Ovary (tissue), 9 donors: ENCODE data around the gene CMIP. TPM values are rescaled to one million over a fixed set of nuclear protein-coding genes. Genes with fewer than 3 reads are reported as not detected.

ENCODE experiments used
- DNase-seq, 5 donors: peaks; one replicate each; pipeline ENCODE4 v3.0.0-alpha.2; 2019 to 2020
- H3K27ac ChIP-seq, 2 donors: fragments of 200-600 bp; one replicate each; pipeline versions ENCODE4 v1.5.1 to v1.8.0; 2019 to 2022
- H3K27me3 ChIP-seq: fragments of 200-600 bp; one replicate; pipeline ENCODE4 v1.8.0; 2022
- H3K36me3 ChIP-seq: fragments of 200-600 bp; sonication (generic); one replicate; pipeline ENCODE4 v1.5.1; 2019
- H3K4me1 ChIP-seq: one replicate; pipeline ENCODE4 v1.8.1; 2013; ENCODE audit warnings: mild to moderate bottlenecking, moderate library complexity; ENCODE audit not compliant: insufficient read depth
- H3K4me3 ChIP-seq: fragments of 200-600 bp; sonication (generic); one replicate; pipeline ENCODE4 v1.5.1; 2017
- H3K9me3 ChIP-seq, 2 donors: fragments of 200-600 bp in 1 of 2; sonication (generic) in 1 of 2; one replicate each; pipeline versions ENCODE4 v1.5.1 to v1.8.1; 2013 to 2019; ENCODE audit warnings: mild to moderate bottlenecking in 1 of 2, moderate library complexity in 1 of 2
- EP300 ChIP-seq: sonication (generic); formaldehyde crosslinking; IDR thresholded peaks from one replicate; pipeline ENCODE4 v1.6.1; 2017; ENCODE audit warnings: antibody characterized with exemption
- POLR2A ChIP-seq: fragments of 450-650 bp; IDR thresholded peaks from one replicate; pipeline ENCODE4 v1.6.1; 2017; ENCODE audit warnings: antibody characterized with exemption, mild to moderate bottlenecking, moderate library complexity
- WGBS, 3 donors: extraction: QIAGEN DNeasy Blood & Tissue Kit in 1 of 3; methylation state at CpG; one replicate each; pipeline versions ENCODE4 v1.1.5 to v1.1.7; 2013 to 2017; 5-methylcytosine and 5-hydroxymethylcytosine counted together
- intact Hi-C, 4 donors: fragments of 100-400 bp; cut with DNase I; formaldehyde crosslinking; loops; one replicate each; pipeline versions ENCODE4 v1.11.0 to v1.15.1; 2022 to 2023
- polyA plus RNA-seq, 2 donors: library from polyadenylated mRNA; stranded (reverse); fragments of 200-250 nt in 1 of 2; fragments of 350-450 nt in 1 of 2; fragmentation: Illumina TruSeq in 1 of 2; extraction: RNeasy Lipid Tissue Mini Kit (QIAGEN cat#74804) in 1 of 2; gene quantifications; one replicate each; pipeline ENCODE4 v1.2.3, GENCODE V29; 2013 to 2014
- total RNA-seq, 7 donors: library from RNA; depleted of rRNA in 2 of 7; stranded (reverse); fragments of >200 nt in 2 of 7; fragmentation: NEBNext Ultra II Directional in 3 of 7; extraction: Animal tissue kit (Norgen Biotek cat#: 25700) in 3 of 7; gene quantifications; one replicate each; pipeline versions ENCODE4 v1.1.0 to v1.2.4, GENCODE V29; 2016 to 2023
- TF ChIP-seq, protein P1 (sequence below), 3 donors: fragments of 450-650 bp in 2 of 3; fragments of 200-600 bp in 1 of 3; IDR thresholded peaks; one replicate each; pipeline versions ENCODE4 v1.5.1 to v1.8.0; 2016 to 2022; ENCODE audit warnings: antibody characterized with exemption in 3 of 3, mild to moderate bottlenecking in 1 of 3
- donor health status: DM: no; HTN: no; CAD: no; lungs with moderate emphysema.
- donor health status: DM: no; HTN: no; CAD: no.
- donor health status: Bipolar disorder and iron deficiency.
- donor health status: DM: yes; HTN: yes; CAD: no.
- donor health status: DM: no; HTN: no; CAD: no.
- donor health status: DM: yes; HTN: yes; CAD: no.

The CMIP gene
- total and polyA plus RNA-seq, 9 donors, result 19.4 to 68.2 (median 38.7) TPM

GRCh38 chr16:81548876-81549546, 104.4 kb downstream of the CMIP start:
- Histone ChIP-seq H3K4me3 (no peak overlapping the region), H3K9me3 (no peaks in the 10 kb centered on the region), H3K4me1 (peaks cover 13% of the 10 kb centered on the region), H3K27ac (no peak overlapping the region), H3K27me3 (no peaks in the 10 kb centered on the region), H3K36me3 (no peaks in the 10 kb centered on the region)
- DNase-seq, result no peak
- 87 to 91% (median 90%) methylated on average over 10 of the region's 10 CpGs for WGBS, 3 donors
- intact Hi-C loops, result loop anchor here in 1 of 4 donors (10.0 kb wide), 1 partner anchor 156 kb away; no protein-coding TSS in a partner anchor
- TF ChIP-seq EP300, result no peak
- TF ChIP-seq, protein P1, sequence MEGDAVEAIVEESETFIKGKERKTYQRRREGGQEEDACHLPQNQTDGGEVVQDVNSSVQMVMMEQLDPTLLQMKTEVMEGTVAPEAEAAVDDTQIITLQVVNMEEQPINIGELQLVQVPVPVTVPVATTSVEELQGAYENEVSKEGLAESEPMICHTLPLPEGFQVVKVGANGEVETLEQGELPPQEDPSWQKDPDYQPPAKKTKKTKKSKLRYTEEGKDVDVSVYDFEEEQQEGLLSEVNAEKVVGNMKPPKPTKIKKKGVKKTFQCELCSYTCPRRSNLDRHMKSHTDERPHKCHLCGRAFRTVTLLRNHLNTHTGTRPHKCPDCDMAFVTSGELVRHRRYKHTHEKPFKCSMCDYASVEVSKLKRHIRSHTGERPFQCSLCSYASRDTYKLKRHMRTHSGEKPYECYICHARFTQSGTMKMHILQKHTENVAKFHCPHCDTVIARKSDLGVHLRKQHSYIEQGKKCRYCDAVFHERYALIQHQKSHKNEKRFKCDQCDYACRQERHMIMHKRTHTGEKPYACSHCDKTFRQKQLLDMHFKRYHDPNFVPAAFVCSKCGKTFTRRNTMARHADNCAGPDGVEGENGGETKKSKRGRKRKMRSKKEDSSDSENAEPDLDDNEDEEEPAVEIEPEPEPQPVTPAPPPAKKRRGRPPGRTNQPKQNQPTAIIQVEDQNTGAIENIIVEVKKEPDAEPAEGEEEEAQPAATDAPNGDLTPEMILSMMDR (IDR thresholded peaks at IDR 0.05), result no peak
- no peak for TF ChIP-seq POLR2A

- no peak for DNase-seq
- H3K27ac ChIP-seq, result no peak overlapping the region
- H3K4me3 ChIP-seq, result no peak overlapping the region
- peaks cover 6% of the 10 kb centered on the region for H3K4me1 ChIP-seq
- WGBS, 3 donors, result 97% methylated on average over 19 of the region's 19 CpGs
- TF ChIP-seq EP300, result no peak
- TF ChIP-seq, protein P1 (IDR thresholded peaks at IDR 0.05), result no peak
- no peak for TF ChIP-seq POLR2A
- no peaks in the 10 kb centered on the region for H3K27me3 ChIP-seq
- no peaks in the 10 kb centered on the region for H3K36me3 ChIP-seq
- intact Hi-C loops, result loop anchor here in 1 of 4 donors (10.0 kb wide), 1 partner anchor 155 kb away; no protein-coding TSS in a partner anchor
- H3K9me3 ChIP-seq, result no peaks in the 10 kb centered on the region
These were observed 105.2 kb downstream of the CMIP start for GRCh38 chr16:81549547-81550431.

GRCh38 chr16:81550432-81550808, 105.8 kb downstream of the CMIP start:
- H3K36me3 ChIP-seq, result no peaks in the 10 kb centered on the region
- no peak overlapping the region for H3K27ac ChIP-seq
- TF ChIP-seq, protein P1 (IDR thresholded peaks at IDR 0.05), result no peak
- TF ChIP-seq EP300 (no peak), POLR2A (no peak)
- no peaks in the 10 kb centered on the region for H3K27me3 ChIP-seq
- peaks cover 6% of the 10 kb centered on the region for H3K4me1 ChIP-seq
- intact Hi-C loops, result no loop called here
- no peak for DNase-seq
- WGBS, 3 donors, result 87 to 96% (median 90%) methylated on average over 2 of the region's 2 CpGs
- no peaks in the 10 kb centered on the region for H3K9me3 ChIP-seq
- H3K4me3 ChIP-seq, result no peak overlapping the region

DNA sequence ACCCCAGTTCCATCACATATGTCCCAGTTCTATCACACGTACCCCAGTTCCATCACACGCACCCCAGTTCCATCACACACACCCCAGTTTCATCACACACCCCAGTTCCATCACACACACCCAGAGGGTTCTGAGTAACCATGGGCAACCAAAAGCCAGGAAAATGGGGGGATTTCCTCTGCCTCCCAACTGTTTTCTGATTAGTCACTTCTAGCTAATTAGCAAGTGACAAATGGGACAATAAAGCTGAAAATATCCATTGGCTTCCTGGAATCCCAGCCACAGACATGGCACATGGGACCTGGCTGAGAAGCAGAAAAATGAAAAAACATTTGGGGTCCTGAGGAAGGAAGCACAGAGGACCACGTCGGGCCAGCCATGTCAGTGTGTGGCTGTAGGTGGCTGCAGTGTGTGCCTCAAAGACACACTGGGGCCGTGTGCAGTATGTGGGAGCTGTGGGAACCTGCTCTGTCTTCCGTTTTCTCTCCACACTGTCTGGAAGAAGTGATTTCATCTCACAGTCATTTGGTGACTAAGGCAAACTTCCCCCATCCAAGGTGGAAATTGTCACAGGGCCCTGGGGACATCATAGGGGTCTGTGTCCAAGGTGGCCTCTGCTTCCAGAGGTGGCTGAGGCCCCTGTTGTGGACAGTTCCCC, 106.7 kb downstream of the CMIP start:
- Histone ChIP-seq H3K9me3 (no peaks in the 10 kb centered on the region), H3K27ac (no peak overlapping the region), H3K4me3 (no peak overlapping the region), H3K36me3 (no peaks in the 10 kb centered on the region), H3K4me1 (peaks cover 6% of the 10 kb centered on the region), H3K27me3 (no peaks in the 10 kb centered on the region)
- whole genome bisulfite sequencing, 3 donors, result 78 to 89% (median 85%) methylated on average over 6 of the region's 6 CpGs
- no peak for DNase-seq
- intact Hi-C loops, result no loop called here
- TF ChIP-seq, protein P1 (IDR thresholded peaks at IDR 0.05), result no peak
- TF ChIP-seq POLR2A (no peak), EP300 (no peak)
